ENCODE results near the gene RPS15. TPM values are rescaled to one million over a fixed set of nuclear protein-coding genes. Genes with fewer than 3 reads are reported as not detected.

The RPS15 gene
- polyA plus RNA-seq, 1 donor (not counting 4 experiments of a cell fraction or from before 2014, with no cell fraction given), result 795 TPM

GRCh38 chr19:1451916-1452801, 14.0 kb downstream of the RPS15 start:
- H3K36me3 ChIP-seq (ENCODE audit: control insufficient read depth in 2 of 2, extremely low read depth in 1 of 2, insufficient read depth in 2 of 2, low read length in 2 of 2), result no peaks in the 10 kb centered on the region
- no peak overlapping the region for H3K27ac ChIP-seq (ENCODE audit: control insufficient read depth, insufficient read depth, low read length)
- H3K9ac ChIP-seq (ENCODE audit: control insufficient read depth, extremely low read depth, insufficient read depth, low read length), result no peak overlapping the region
- TF ChIP-seq EZH2 (IDR thresholded peaks at IDR 0.05; ENCODE audit: low read length), result peak; percentile 55
- no peak for TF ChIP-seq CTCF (optimal IDR thresholded peaks at IDR 0.05 in 1 of 3, IDR thresholded peaks at IDR 0.05 in 1 of 3, conservative IDR thresholded peaks at IDR 0.05 in 1 of 3; ENCODE audit: extremely low read depth in 1 of 3, insufficient read depth in 2 of 3, low read length in 3 of 3)
- H3K4me3 ChIP-seq (ENCODE audit: control insufficient read depth in 2 of 3, extremely low read depth in 1 of 3, insufficient read depth in 2 of 3, low read depth in 1 of 3, low read length in 3 of 3), result no peak overlapping the region
- H3K4me2 ChIP-seq (ENCODE audit: control insufficient read depth, extremely low read depth, insufficient read depth, low read depth, low read length), result no peak overlapping the region
- H3K79me2 ChIP-seq (ENCODE audit: control insufficient read depth, insufficient read depth, low read length), result no peaks in the 10 kb centered on the region
- no peak overlapping the region for H2AFZ ChIP-seq (ENCODE audit: control insufficient read depth, low read length)
- no peaks in the 10 kb centered on the region for H4K20me1 ChIP-seq (ENCODE audit: control insufficient read depth, extremely low read depth, insufficient read depth, low read length)
- H3K9me3 ChIP-seq (ENCODE audit: control insufficient read depth, low read depth, low read length), result no peaks in the 10 kb centered on the region
- DNase-seq (ENCODE audit: low read depth, low spot score) (no peak), FAIRE-seq (no peak)
- H3K27me3 ChIP-seq (ENCODE audit: control insufficient read depth, extremely low read depth, insufficient read depth, low read length), result peaks cover 84% of the 10 kb centered on the region
- no peaks in the 10 kb centered on the region for H3K9me1 ChIP-seq (ENCODE audit: control insufficient read depth, extremely low read depth, insufficient read depth, low read length)
- dilution Hi-C loops (cut with MboI; ENCODE audit: extremely low pct_ligation_motif_present, low sequenced_read_pairs), result no loop called here
- peaks cover 6% of the 10 kb centered on the region for H3K4me1 ChIP-seq (ENCODE audit: control insufficient read depth, extremely low read depth, insufficient read depth, low read length)

- dilution Hi-C loops (cut with MboI; ENCODE audit: extremely low pct_ligation_motif_present, low sequenced_read_pairs), result no loop called here
- H3K4me3 ChIP-seq (ENCODE audit: control insufficient read depth in 2 of 3, extremely low read depth in 1 of 3, insufficient read depth in 2 of 3, low read depth in 1 of 3, low read length in 3 of 3), result no peak overlapping the region
- no peaks in the 10 kb centered on the region for H3K9me1 ChIP-seq (ENCODE audit: control insufficient read depth, extremely low read depth, insufficient read depth, low read length)
- H3K27ac ChIP-seq (ENCODE audit: control insufficient read depth, insufficient read depth, low read length), result no peak overlapping the region
- H3K9me3 ChIP-seq (ENCODE audit: control insufficient read depth, low read depth, low read length), result no peaks in the 10 kb centered on the region
- no peak overlapping the region for H2AFZ ChIP-seq (ENCODE audit: control insufficient read depth, low read length)
- H3K4me1 ChIP-seq (ENCODE audit: control insufficient read depth, extremely low read depth, insufficient read depth, low read length), result peaks cover 6% of the 10 kb centered on the region
- H3K4me2 ChIP-seq (ENCODE audit: control insufficient read depth, extremely low read depth, insufficient read depth, low read depth, low read length), result no peak overlapping the region
- peaks cover 83% of the 10 kb centered on the region for H3K27me3 ChIP-seq (ENCODE audit: control insufficient read depth, extremely low read depth, insufficient read depth, low read length)
- FAIRE-seq, result no peak
- no peaks in the 10 kb centered on the region for H3K79me2 ChIP-seq (ENCODE audit: control insufficient read depth, insufficient read depth, low read length)
- TF ChIP-seq CTCF (optimal IDR thresholded peaks at IDR 0.05 in 1 of 3, IDR thresholded peaks at IDR 0.05 in 1 of 3, conservative IDR thresholded peaks at IDR 0.05 in 1 of 3; ENCODE audit: extremely low read depth in 1 of 3, insufficient read depth in 2 of 3, low read length in 3 of 3), result no peak
- TF ChIP-seq EZH2 (IDR thresholded peaks at IDR 0.05; ENCODE audit: low read length), result no peak
- no peak for DNase-seq (ENCODE audit: low read depth, low spot score)
- no peaks in the 10 kb centered on the region for H3K36me3 ChIP-seq (ENCODE audit: control insufficient read depth in 2 of 2, extremely low read depth in 1 of 2, insufficient read depth in 2 of 2, low read length in 2 of 2)
- H3K9ac ChIP-seq (ENCODE audit: control insufficient read depth, extremely low read depth, insufficient read depth, low read length), result no peak overlapping the region
- H4K20me1 ChIP-seq (ENCODE audit: control insufficient read depth, extremely low read depth, insufficient read depth, low read length), result no peaks in the 10 kb centered on the region
These were observed 14.8 kb downstream of the RPS15 start for GRCh38 chr19:1452802-1453524.

Data from keratinocyte (primary cell).